ENCODE results near the gene MCTP2.

GRCh38 chr15:94212291-94212690, 19.1 kb upstream of the MCTP2 start:
- no peak for TF ChIP-seq CTCF (IDR thresholded peaks at IDR 0.05)
- no peak for TF ChIP-seq POLR2A (IDR thresholded peaks at IDR 0.05)
